HepG2 (cell line): ENCODE results near the gene MED25. TPM values are rescaled to one million over a fixed set of nuclear protein-coding genes. Genes with fewer than 3 reads are reported as not detected.

ENCODE experiments used
- CBX2 ChIP-seq, 2 experiments: fragments of 200-600 bp in 1 of 2; sonication (generic); formaldehyde crosslinking in 1 of 2; IDR thresholded peaks; 2 replicates each; pipeline versions ENCODE4 v1.7.0 to v1.8.1; 2018 to 2022; ENCODE audit warnings: low read depth in 2 of 2, low read length in 1 of 2, mild to moderate bottlenecking in 1 of 2, missing genetic modification reagents in 1 of 2
- E2F2 ChIP-seq: sonication (generic); formaldehyde crosslinking; IDR thresholded peaks from 2 replicates; pipeline ENCODE4 v1.4.0; 2020; ENCODE audit warnings: missing genetic modification reagents, borderline replicate concordance
- ETV5 ChIP-seq: IDR thresholded peaks from 2 replicates; pipeline ENCODE4 v1.6.1; 2018; ENCODE audit warnings: missing biosample characterization, missing genetic modification reagents, inconsistent platforms, borderline replicate concordance
- FOXO1 ChIP-seq: sonication (generic); formaldehyde crosslinking; IDR thresholded peaks from 2 replicates; pipeline ENCODE4 v1.4.0; 2020; ENCODE audit warnings: missing genetic modification reagents
- HNRNPL ChIP-seq: fragments of 200-400 bp; formaldehyde crosslinking; IDR thresholded peaks from 2 replicates; pipeline ENCODE4 v1.6.1; 2017; ENCODE audit warnings: mild to moderate bottlenecking, low read depth, low read length
- KIAA2018 ChIP-seq: sonication (generic); formaldehyde crosslinking; IDR thresholded peaks from 2 replicates; pipeline ENCODE4 v1.5.0; 2020; ENCODE audit warnings: mild to moderate bottlenecking, missing genetic modification reagents, borderline replicate concordance
- LCORL ChIP-seq, 2 experiments: fragments of 450-650 bp in 1 of 2; sonication (generic) in 1 of 2; formaldehyde crosslinking in 1 of 2; IDR thresholded peaks; 2 replicates each; pipeline versions ENCODE4 v1.5.0 to v1.6.1; 2017 to 2020; ENCODE audit warnings: antibody characterized with exemption in 1 of 2, missing genetic modification reagents in 1 of 2
- RBFOX2 ChIP-seq: fragments of 200-400 bp; formaldehyde crosslinking; IDR thresholded peaks from 2 replicates; pipeline ENCODE4 v1.6.1; 2017; ENCODE audit warnings: low read depth, mild to moderate bottlenecking, low read length
- SMAD1 ChIP-seq: sonication (generic); formaldehyde crosslinking; IDR thresholded peaks from 2 replicates; pipeline ENCODE4 v1.4.0; 2020; ENCODE audit warnings: missing genetic modification reagents, low read depth, mild to moderate bottlenecking, borderline replicate concordance
- SMARCC2 ChIP-seq: fragments of 450-650 bp; IDR thresholded peaks from 2 replicates; pipeline ENCODE4 v1.6.1; 2017; ENCODE audit warnings: antibody characterized with exemption, mild to moderate bottlenecking
- ZNF350 ChIP-seq: sonication (generic); formaldehyde crosslinking; IDR thresholded peaks from 2 replicates; pipeline ENCODE4 v1.4.0; 2020; ENCODE audit warnings: mild to moderate bottlenecking, low read depth, missing genetic modification reagents, borderline replicate concordance
- ZNF569 ChIP-seq: sonication (generic); formaldehyde crosslinking; IDR thresholded peaks from 2 replicates; pipeline ENCODE4 v1.5.0; 2020; ENCODE audit warnings: mild to moderate bottlenecking, missing genetic modification reagents, moderate library complexity, borderline replicate concordance
- ZNF709 ChIP-seq: sonication (generic); formaldehyde crosslinking; IDR thresholded peaks from 2 replicates; pipeline ENCODE4 v1.5.0; 2020; ENCODE audit warnings: mild to moderate bottlenecking, missing genetic modification reagents
- ZNF713 ChIP-seq: sonication (generic); formaldehyde crosslinking; IDR thresholded peaks from 2 replicates; pipeline ENCODE4 v1.4.0; 2020; ENCODE audit warnings: mild to moderate bottlenecking, missing genetic modification reagents
- ZNF784 ChIP-seq: sonication (generic); formaldehyde crosslinking; IDR thresholded peaks from 2 replicates; pipeline ENCODE4 v1.5.1; 2020; ENCODE audit warnings: missing genetic modification reagents, mild to moderate bottlenecking, borderline replicate concordance
- polyA plus RNA-seq, 8 experiments: library from polyadenylated mRNA; depleted of rRNA in 3 of 8; stranded (reverse) in 7 of 8; unstranded in 1 of 8; fragments of >200 nt; fragmentation: Illumina TruSeq in 4 of 8; extraction: Trizol in 4 of 8; gene quantifications; 2 replicates each; pipeline versions ENCODE4 v1.2.1 to v1.2.3, GENCODE V29; 2011 to 2016; ENCODE audit warnings: low read depth in 4 of 8, missing spikeins in 1 of 8, mixed read lengths in 1 of 8; ENCODE audit not compliant: insufficient read depth in 1 of 8
- total RNA-seq, 5 experiments: library from RNA; depleted of rRNA; stranded (reverse); fragments of >200 nt; fragmentation: Illumina TruSeq; extraction: Trizol; gene quantifications; 2 replicates each; pipeline ENCODE4 v1.2.3, GENCODE V29; 2016; ENCODE audit warnings: low read depth in 1 of 5

The MED25 gene
- total and polyA plus RNA-seq, 2 of the 13 experiments (the other 11 are each of a cell fraction or from before 2014, with no cell fraction given), result 11.1 to 15.1 TPM

GRCh38 chr19:49876422-49877019 is 58.4 kb downstream of the MED25 start (continued):
- no peak for TF ChIP-seq KIAA2018 (CRISPR knock-in tag)
- TF ChIP-seq ZNF569 (CRISPR knock-in tag), result no peak
- TF ChIP-seq ETV5 (CRISPR knock-in tag), result peak; percentile 62; the same call in 1 of the 2 replicates
- TF ChIP-seq SMAD1 (CRISPR knock-in tag), result no peak
- no peak for TF ChIP-seq ZNF350 (CRISPR knock-in tag)
- TF ChIP-seq RBFOX2, result peak; percentile 97
- TF ChIP-seq FOXO1, result peak; percentile 70
- TF ChIP-seq LCORL (IDR thresholded peaks at IDR 0.05), result no peak
- no peak; the same call in 1 of the 2 replicates for TF ChIP-seq LCORL (CRISPR knock-in tag; IDR thresholded peaks at IDR 0.05)
- no peak for TF ChIP-seq CBX2 (IDR thresholded peaks at IDR 0.05; ENCODE audit: low read depth, low read length)
- TF ChIP-seq CBX2 (CRISPR knock-in tag; IDR thresholded peaks at IDR 0.05; ENCODE audit: low read depth), result no peak
- TF ChIP-seq SMARCC2, result no peak
- TF ChIP-seq ZNF784 (CRISPR knock-in tag), result peak; percentile 70; the same call in 1 of the 2 replicates
- TF ChIP-seq ZNF713 (CRISPR knock-in tag), result no peak
- 0 out of 2 replicates have a peak, but pooled peaks have one; percentile 28 for TF ChIP-seq E2F2 (CRISPR knock-in tag)
- peak; percentile 26; the same call in 1 of the 2 replicates for TF ChIP-seq ZNF709 (CRISPR knock-in tag)
- no peak for TF ChIP-seq HNRNPL
